HCT116 (cell line): ENCODE measurements around the gene SDCCAG8.

ENCODE experiments used
- EGR1 ChIP-seq: IDR thresholded peaks from 2 replicates; pipeline ENCODE4 v1.6.1; 2012; ENCODE audit warnings: low read depth
- EZH2 ChIP-seq: fragments of 200-600 bp; sonication (generic); IDR thresholded peaks from 2 replicates; pipeline ENCODE4 v1.6.1; 2017; ENCODE audit warnings: antibody characterized with exemption, mixed run types
- EZH2phosphoT487 ChIP-seq: fragments of 200-600 bp; IDR thresholded peaks from 2 replicates; pipeline ENCODE4 v1.6.1; 2018; ENCODE audit warnings: antibody characterized with exemption, borderline replicate concordance
- POLR2A ChIP-seq: IDR thresholded peaks from 2 replicates; pipeline ENCODE4 v1.7.0; 2011; ENCODE audit warnings: borderline replicate concordance; ENCODE audit not compliant: insufficient read depth, insufficient read length; ENCODE audit errors: extremely low read depth
- POLR2AphosphoS5 ChIP-seq: IDR thresholded peaks from 2 replicates; pipeline ENCODE4 v1.6.1; 2011; ENCODE audit warnings: mild to moderate bottlenecking, low read depth, low read length, moderate library complexity
- SRF ChIP-seq: IDR thresholded peaks from 2 replicates; pipeline ENCODE4 v1.6.1; 2012; ENCODE audit warnings: low read depth
- TF ChIP-seq, protein P1 (sequence below), 3 experiments: fragments of 200-600 bp in 1 of 3; sonication (generic) in 1 of 3; IDR thresholded peaks in 2 of 3; conservative IDR thresholded peaks in 1 of 3; 2 replicates each; pipeline ENCODE4 v1.5.1; 2012 to 2017; ENCODE audit warnings: low read depth in 2 of 3, low read length in 2 of 3, antibody characterized with exemption in 1 of 3, borderline replicate concordance in 1 of 3, control low read depth in 1 of 3, mild to moderate bottlenecking in 1 of 3, mixed read lengths in 1 of 3, mixed run types in 1 of 3, moderate library complexity in 1 of 3; ENCODE audit not compliant: insufficient read depth in 1 of 3
- TF ChIP-seq, protein P2 (sequence below): IDR thresholded peaks from 2 replicates; pipeline ENCODE4 v1.6.1; 2012

DNA sequence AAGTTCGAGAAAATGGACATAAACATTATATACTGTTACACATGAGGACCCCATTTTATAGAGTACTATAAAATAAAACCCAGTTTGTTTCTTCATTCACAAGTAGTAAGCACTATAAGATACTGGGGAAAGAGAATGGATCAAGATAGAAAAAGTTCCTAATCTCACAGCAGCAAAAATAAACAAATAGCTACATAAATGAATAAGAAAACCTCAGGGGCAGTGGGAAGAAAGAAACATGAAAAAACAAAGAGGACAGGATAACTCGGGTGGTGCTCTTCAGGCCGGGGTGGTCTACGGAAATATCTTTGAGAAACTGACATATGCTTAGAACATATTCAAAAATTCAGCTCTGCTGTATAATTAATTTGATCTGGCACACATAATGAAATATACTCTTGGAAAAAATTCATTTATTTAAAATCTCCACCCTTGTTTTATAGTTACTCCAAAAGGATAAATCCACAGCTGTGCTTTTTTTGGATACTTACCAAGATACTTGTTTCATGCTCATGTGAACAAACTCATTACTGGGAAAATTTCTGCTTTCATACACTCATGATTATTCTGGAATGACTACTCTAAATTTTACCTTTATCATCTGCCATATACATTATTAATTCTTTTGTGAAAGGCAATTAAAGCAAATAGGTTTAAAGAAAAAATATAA lies 20.7 kb upstream of the SDCCAG8 start:
- TF ChIP-seq, protein P1, sequence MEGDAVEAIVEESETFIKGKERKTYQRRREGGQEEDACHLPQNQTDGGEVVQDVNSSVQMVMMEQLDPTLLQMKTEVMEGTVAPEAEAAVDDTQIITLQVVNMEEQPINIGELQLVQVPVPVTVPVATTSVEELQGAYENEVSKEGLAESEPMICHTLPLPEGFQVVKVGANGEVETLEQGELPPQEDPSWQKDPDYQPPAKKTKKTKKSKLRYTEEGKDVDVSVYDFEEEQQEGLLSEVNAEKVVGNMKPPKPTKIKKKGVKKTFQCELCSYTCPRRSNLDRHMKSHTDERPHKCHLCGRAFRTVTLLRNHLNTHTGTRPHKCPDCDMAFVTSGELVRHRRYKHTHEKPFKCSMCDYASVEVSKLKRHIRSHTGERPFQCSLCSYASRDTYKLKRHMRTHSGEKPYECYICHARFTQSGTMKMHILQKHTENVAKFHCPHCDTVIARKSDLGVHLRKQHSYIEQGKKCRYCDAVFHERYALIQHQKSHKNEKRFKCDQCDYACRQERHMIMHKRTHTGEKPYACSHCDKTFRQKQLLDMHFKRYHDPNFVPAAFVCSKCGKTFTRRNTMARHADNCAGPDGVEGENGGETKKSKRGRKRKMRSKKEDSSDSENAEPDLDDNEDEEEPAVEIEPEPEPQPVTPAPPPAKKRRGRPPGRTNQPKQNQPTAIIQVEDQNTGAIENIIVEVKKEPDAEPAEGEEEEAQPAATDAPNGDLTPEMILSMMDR (IDR thresholded peaks at IDR 0.05 in 2 of 3, conservative IDR thresholded peaks at IDR 0.05 in 1 of 3; ENCODE audit: borderline replicate concordance in 1 of 3, insufficient read depth in 1 of 3, low read depth in 2 of 3, low read length in 2 of 3), result no peak
- TF ChIP-seq EGR1 (no peak), POLR2AphosphoS5 (no peak), EZH2phosphoT487 (no peak), EZH2 (no peak), SRF (no peak), POLR2A (no peak)
- TF ChIP-seq, protein P2, sequence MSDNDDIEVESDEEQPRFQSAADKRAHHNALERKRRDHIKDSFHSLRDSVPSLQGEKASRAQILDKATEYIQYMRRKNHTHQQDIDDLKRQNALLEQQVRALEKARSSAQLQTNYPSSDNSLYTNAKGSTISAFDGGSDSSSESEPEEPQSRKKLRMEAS, result no peak
